HCT116 (cell line): ENCODE measurements around the gene GPR4. TPM values are rescaled to one million over a fixed set of nuclear protein-coding genes. Genes with fewer than 3 reads are reported as not detected.

Experiments used
- ATAC-seq: fragments of 200-7000 bp; cut with Tn5 transposase; 2 replicates; pipeline ENCODE4 v1.9.1; 2020; ENCODE audit warnings: mild to moderate bottlenecking, moderate library complexity
- BruUV-seq: library from RNA; stranded (reverse); fragments of 400-500 nt; replicated peaks from 2 replicates; lab custom pipeline; 2021; lab: Mats Ljungman, UMichigan
- CTCF ChIA-PET: fragments of 300-600 bp; sonication (Branson Sonifier 250); formaldehyde crosslinking; loops from one replicate; lab custom pipeline; 2021; ENCODE audit warnings: antibody characterized with exemption; lab: Charles Lee
- POLR2A ChIA-PET: fragments of 300-600, 350-600 bp; sonication (Branson Sonifier 250); formaldehyde crosslinking; loops from one replicate; lab custom pipeline; 2021; ENCODE audit warnings: antibody characterized with exemption; lab: Charles Lee
- RAD21 ChIA-PET, 2 experiments: fragments of 300-600 bp; sonication (Branson Sonifier 250); formaldehyde crosslinking; loops; one replicate each; lab custom pipeline; 2023; ENCODE audit warnings: low total read pairs in 2 of 2; ENCODE audit not compliant: uncharacterized antibody in 2 of 2, unreplicated experiment in 2 of 2, low non-redundant PET in 1 of 2; lab: Charles Lee
- DNase-seq: peaks from one replicate; pipeline ENCODE4 v3.0.0-alpha.2; 2010; ENCODE audit warnings: low read depth, low spot score
- H2AFZ ChIP-seq: fragments of 200-600 bp; shearing (Covaris generic), sonication (generic); 2 replicates; pipeline ENCODE4 v1.6.1; 2017; ENCODE audit warnings: low read depth, mixed run types, mixed read lengths, antibody characterized with exemption, low read length; ENCODE audit not compliant: poor library complexity, severe bottlenecking
- H3K27ac ChIP-seq: 2 replicates; pipeline ENCODE4 v1.5.1; 2012; ENCODE audit warnings: low read depth, low read length
- H3K27me3 ChIP-seq: fragments of 200-600 bp; sonication (generic); 2 replicates; pipeline ENCODE4 v1.6.1; 2016; ENCODE audit warnings: mixed run types, low read length, mixed read lengths; ENCODE audit not compliant: insufficient read depth
- H3K36me3 ChIP-seq, 2 experiments: fragments of 200-500 bp in 1 of 2; fragments of 200-600 bp in 1 of 2; sonication (Bioruptor generic) in 1 of 2; sonication (generic) in 1 of 2; 2 replicates each; pipeline versions ENCODE4 v1.5.1 to v1.6.1; 2014 to 2016; ENCODE audit warnings: low read length in 2 of 2, inconsistent platforms in 1 of 2, mixed read lengths in 1 of 2, mixed run types in 1 of 2; ENCODE audit not compliant: insufficient read depth in 2 of 2, control insufficient read depth in 1 of 2
- H3K4me1 ChIP-seq, 2 experiments: fragments of 200-600 bp in 1 of 2; sonication (generic) in 1 of 2; 2 replicates each; pipeline versions ENCODE4 v1.5.1 to v1.6.1; 2012 to 2017; ENCODE audit warnings: low read length in 2 of 2, inconsistent platforms in 1 of 2, mild to moderate bottlenecking in 1 of 2, mixed read lengths in 1 of 2, mixed run types in 1 of 2, moderate library complexity in 1 of 2; ENCODE audit not compliant: insufficient read depth in 2 of 2, control insufficient read depth in 1 of 2
- H3K4me2 ChIP-seq: fragments of 200-600 bp; sonication (generic); 2 replicates; pipeline ENCODE4 v1.6.1; 2017; ENCODE audit warnings: mixed run types, low read length, mixed read lengths
- H3K4me3 ChIP-seq, 2 experiments: fragments of 200-600 bp in 1 of 2; sonication (generic) in 1 of 2; replicated peaks in 1 of 2; 2 replicates each; pipeline ENCODE4 v1.5.1; 2011 to 2016; ENCODE audit warnings: low read length in 2 of 2, control low read depth in 1 of 2, low read depth in 1 of 2, mild to moderate bottlenecking in 1 of 2, mixed read lengths in 1 of 2, mixed run types in 1 of 2
- H3K79me2 ChIP-seq: fragments of 200-600 bp; sonication (generic); 2 replicates; pipeline ENCODE4 v1.6.1; 2017; ENCODE audit warnings: mild to moderate bottlenecking, mixed run types, low read length, moderate library complexity, mixed read lengths; ENCODE audit not compliant: insufficient read depth
- H3K9ac ChIP-seq: fragments of 200-600 bp; sonication (generic); 2 replicates; pipeline ENCODE4 v1.6.1; 2016; ENCODE audit warnings: low read length, mixed read lengths
- H3K9me2 ChIP-seq: fragments of 200-600 bp; sonication (generic), shearing (Covaris generic); 2 replicates; pipeline ENCODE4 v1.6.1; 2017; ENCODE audit warnings: mixed run types, mild to moderate bottlenecking, moderate library complexity; ENCODE audit not compliant: insufficient read depth
- H3K9me3 ChIP-seq, 2 experiments: fragments of 200-500 bp in 1 of 2; fragments of 200-600 bp in 1 of 2; sonication (Bioruptor generic) in 1 of 2; sonication (generic) in 1 of 2; 2 replicates each; pipeline ENCODE4 v1.6.1; 2014 to 2017; ENCODE audit warnings: low read length in 2 of 2, mixed read lengths in 2 of 2, inconsistent platforms in 1 of 2, low read depth in 1 of 2, mild to moderate bottlenecking in 1 of 2, mixed run types in 1 of 2, moderate library complexity in 1 of 2; ENCODE audit not compliant: control insufficient read depth in 1 of 2, insufficient read depth in 1 of 2
- H4K20me1 ChIP-seq: fragments of 200-600 bp; sonication (generic), shearing (Covaris generic); 2 replicates; pipeline ENCODE4 v1.6.1; 2017; ENCODE audit warnings: mixed run types, mild to moderate bottlenecking, moderate library complexity; ENCODE audit not compliant: insufficient read depth
- CBX3 ChIP-seq: IDR thresholded peaks from 2 replicates; pipeline ENCODE4 v1.6.1; 2012; ENCODE audit warnings: low read depth
- EGR1 ChIP-seq: IDR thresholded peaks from 2 replicates; pipeline ENCODE4 v1.6.1; 2012; ENCODE audit warnings: low read depth
- ELF1 ChIP-seq: IDR thresholded peaks from 2 replicates; pipeline ENCODE4 v1.6.1; 2012; ENCODE audit warnings: low read depth, borderline replicate concordance
- EZH2phosphoT487 ChIP-seq: fragments of 200-600 bp; IDR thresholded peaks from 2 replicates; pipeline ENCODE4 v1.6.1; 2018; ENCODE audit warnings: antibody characterized with exemption, borderline replicate concordance
- MAX ChIP-seq: IDR thresholded peaks from 2 replicates; pipeline ENCODE4 v1.6.1; 2012
- POLR2A ChIP-seq: IDR thresholded peaks from 2 replicates; pipeline ENCODE4 v1.7.0; 2011; ENCODE audit warnings: borderline replicate concordance; ENCODE audit not compliant: insufficient read depth, insufficient read length; ENCODE audit errors: extremely low read depth
- RAD21 ChIP-seq: IDR thresholded peaks from 2 replicates; pipeline ENCODE4 v1.6.1; 2012; ENCODE audit warnings: low read depth, mild to moderate bottlenecking
- REST ChIP-seq: IDR thresholded peaks from 2 replicates; pipeline ENCODE4 v1.6.1; 2012; ENCODE audit warnings: low read depth
- SP1 ChIP-seq: IDR thresholded peaks from 2 replicates; pipeline ENCODE4 v1.6.1; 2012; ENCODE audit warnings: low read depth
- SRF ChIP-seq: IDR thresholded peaks from 2 replicates; pipeline ENCODE4 v1.6.1; 2012; ENCODE audit warnings: low read depth
- TCF7L2 ChIP-seq: IDR thresholded peaks from 2 replicates; pipeline ENCODE4 v1.7.0; 2011; ENCODE audit warnings: borderline replicate concordance, inconsistent platforms; ENCODE audit not compliant: insufficient read depth, insufficient read length; ENCODE audit errors: extremely low read depth
- YY1 ChIP-seq: IDR thresholded peaks from 2 replicates; pipeline ENCODE4 v1.6.1; 2011; ENCODE audit warnings: low read length, low read depth, moderate library complexity, mild to moderate bottlenecking; ENCODE audit not compliant: insufficient replicate concordance; ENCODE audit errors: extremely low read depth
- ZBTB33 ChIP-seq: IDR thresholded peaks from 2 replicates; pipeline ENCODE4 v1.6.1; 2011; ENCODE audit warnings: mild to moderate bottlenecking, low read length, moderate library complexity; ENCODE audit not compliant: insufficient replicate concordance; ENCODE audit errors: extremely low read depth
- ZNF274 ChIP-seq: fragments of 200-500 bp; sonication (Bioruptor generic); IDR thresholded peaks from 2 replicates; pipeline ENCODE4 v1.6.1; 2014; ENCODE audit warnings: mild to moderate bottlenecking, low read depth, low read length, inconsistent platforms
- intact Hi-C: fragments of 100-400 bp; cut with micrococcal nuclease; formaldehyde crosslinking; loops from 2 replicates; pipeline ENCODE4 v1.10.0; 2022
- total RNA-seq: library from RNA; stranded (reverse); gene quantifications from one replicate; pipeline ENCODE4 v1.2.1, GENCODE V29; 2021; ENCODE audit not compliant: unreplicated experiment
- TF ChIP-seq, protein P1 (sequence below), 3 experiments: fragments of 200-600 bp in 1 of 3; sonication (generic) in 1 of 3; IDR thresholded peaks in 2 of 3; conservative IDR thresholded peaks in 1 of 3; 2 replicates each; pipeline ENCODE4 v1.5.1; 2012 to 2017; ENCODE audit warnings: low read depth in 2 of 3, low read length in 2 of 3, antibody characterized with exemption in 1 of 3, borderline replicate concordance in 1 of 3, control low read depth in 1 of 3, mild to moderate bottlenecking in 1 of 3, mixed read lengths in 1 of 3, mixed run types in 1 of 3, moderate library complexity in 1 of 3; ENCODE audit not compliant: insufficient read depth in 1 of 3

The GPR4 gene
- total RNA-seq, 1 experiment from 2014 or later = 0.10 TPM

- 0 out of 2 replicates have a peak overlapping the region, but pooled peaks have one; percentile 0 for H3K4me2 ChIP-seq
- H3K27me3 ChIP-seq = no peaks in the 10 kb centered on the region
- H2AFZ ChIP-seq = peak overlapping the region; percentile 54
- no peaks in the 10 kb centered on the region for H3K9me3 ChIP-seq
- ChIA-PET RAD21 (interaction anchor here (1.3 to 1.7 kb wide), 2 partner anchors 51 kb away, joined by 7 to 17 read pairs; no protein-coding TSS in a partner anchor), CTCF (interaction anchor here (0.6 to 2.6 kb wide), 9 partner anchors 10 to 279 kb away, joined by 3 to 40 read pairs (median 4); partner anchors contain the start of gene QPCTL), POLR2A (interaction anchor here (0.6 to 1.6 kb wide), 3 partner anchors 23 to 83 kb away, joined by 3 to 14 read pairs (median 3); no protein-coding TSS in a partner anchor)
- no peaks in the 10 kb centered on the region for H3K36me3 ChIP-seq
- H3K9ac ChIP-seq = no peak overlapping the region
- no peak for TF ChIP-seq POLR2A
- TF ChIP-seq TCF7L2 = no peak
- peak; percentile 92 for TF ChIP-seq RAD21
- TF ChIP-seq ELF1 = no peak
- TF ChIP-seq, protein P1, sequence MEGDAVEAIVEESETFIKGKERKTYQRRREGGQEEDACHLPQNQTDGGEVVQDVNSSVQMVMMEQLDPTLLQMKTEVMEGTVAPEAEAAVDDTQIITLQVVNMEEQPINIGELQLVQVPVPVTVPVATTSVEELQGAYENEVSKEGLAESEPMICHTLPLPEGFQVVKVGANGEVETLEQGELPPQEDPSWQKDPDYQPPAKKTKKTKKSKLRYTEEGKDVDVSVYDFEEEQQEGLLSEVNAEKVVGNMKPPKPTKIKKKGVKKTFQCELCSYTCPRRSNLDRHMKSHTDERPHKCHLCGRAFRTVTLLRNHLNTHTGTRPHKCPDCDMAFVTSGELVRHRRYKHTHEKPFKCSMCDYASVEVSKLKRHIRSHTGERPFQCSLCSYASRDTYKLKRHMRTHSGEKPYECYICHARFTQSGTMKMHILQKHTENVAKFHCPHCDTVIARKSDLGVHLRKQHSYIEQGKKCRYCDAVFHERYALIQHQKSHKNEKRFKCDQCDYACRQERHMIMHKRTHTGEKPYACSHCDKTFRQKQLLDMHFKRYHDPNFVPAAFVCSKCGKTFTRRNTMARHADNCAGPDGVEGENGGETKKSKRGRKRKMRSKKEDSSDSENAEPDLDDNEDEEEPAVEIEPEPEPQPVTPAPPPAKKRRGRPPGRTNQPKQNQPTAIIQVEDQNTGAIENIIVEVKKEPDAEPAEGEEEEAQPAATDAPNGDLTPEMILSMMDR (IDR thresholded peaks at IDR 0.05 in 2 of 3, conservative IDR thresholded peaks at IDR 0.05 in 1 of 3; ENCODE audit: borderline replicate concordance in 1 of 3, insufficient read depth in 1 of 3, low read depth in 2 of 3, low read length in 2 of 3) = peak; percentile 65 to 91 (median 70); a peak in 5 of 6 replicates
- TF ChIP-seq SP1 = no peak; the same call in 1 of the 2 replicates
- peak; percentile 14 for TF ChIP-seq YY1
- no peak for TF ChIP-seq SRF
- TF ChIP-seq ZBTB33 = no peak
- TF ChIP-seq CBX3 = peak; percentile 97
- no peak for TF ChIP-seq EZH2phosphoT487
- no peak for TF ChIP-seq ZNF274
- no peak for TF ChIP-seq REST
- TF ChIP-seq EGR1 = no peak
- peak; percentile 99 for TF ChIP-seq MAX
- no peak overlapping the region; the same call in 1 of the 2 replicates for H3K27ac ChIP-seq
- DNase-seq (no peak), ATAC-seq (peak; percentile 99)
- peaks cover 0 to 14% of the 10 kb centered on the region in 2 experiments; a peak in 2 of 4 replicates for H3K4me1 ChIP-seq
- no peak overlapping the region for H3K4me3 ChIP-seq
- intact Hi-C loops = loop anchor here (1.0 kb wide), 1 partner anchor 51 kb away; no protein-coding TSS in a partner anchor
- H3K9me2 ChIP-seq = no peaks in the 10 kb centered on the region
- no TSS peak for BruUV-seq
- H4K20me1 ChIP-seq = no peaks in the 10 kb centered on the region
- H3K79me2 ChIP-seq = no peaks in the 10 kb centered on the region
These were observed 10.9 kb downstream of the GPR4 start for GRCh38 chr19:45591004-45591637.
